NCI-H82 treated with DMSO at 0.1 percent for 48 hours (cell line): ENCODE measurements around the gene DPH5.
"Not testable (repeated sequence)": the region's sequence is repeated elsewhere in the genome, so short reads cannot be mapped to it uniquely, and the experiment has no call there.

ENCODE experiments used
- DNase-seq: peaks from one replicate; lab custom pipeline; 2025; ENCODE audit not compliant: unreplicated experiment; lab: John Stamatoyannopoulos, UW

DPH5 gene

GRCh38 chr1:100995198-100995988, 30.2 kb downstream of the DPH5 start:
- no peak for DNase-seq

DNA sequence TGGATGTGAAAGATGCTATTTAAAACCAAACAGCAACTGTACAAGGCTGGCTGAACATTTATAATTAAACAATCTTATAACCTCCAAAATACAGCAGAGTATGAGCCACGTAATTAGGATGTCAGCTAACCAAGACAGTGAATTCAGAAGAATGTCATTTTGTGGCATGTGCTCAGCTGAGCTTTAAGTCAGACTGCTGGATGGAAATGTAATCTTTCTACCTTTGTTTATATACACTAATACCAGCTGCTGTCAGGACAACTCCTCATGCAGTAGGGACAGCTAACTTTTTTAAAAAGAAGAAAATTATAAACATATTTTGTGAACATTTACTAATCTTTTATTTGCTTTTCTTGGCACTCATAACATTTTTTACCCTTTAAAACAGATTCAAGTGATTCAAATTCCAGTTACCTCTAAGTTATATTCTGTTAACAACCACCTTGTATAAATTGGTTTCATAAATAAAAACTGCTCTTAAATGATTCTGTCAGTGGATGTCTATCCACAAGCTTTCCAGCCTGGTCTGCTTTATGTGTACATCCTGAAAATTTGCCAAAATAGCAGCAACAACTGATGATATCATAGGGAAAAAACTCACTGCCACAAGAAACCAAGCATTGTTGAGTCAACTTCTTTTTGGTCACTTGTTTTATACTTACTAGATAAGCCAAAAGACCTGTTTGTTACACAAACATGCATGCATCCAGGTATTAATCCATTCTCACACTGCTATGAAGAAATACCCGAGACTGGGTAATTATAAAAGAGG, 36.1 kb downstream of the DPH5 start:
- DNase-seq, result no peak

GRCh38 chr1:100988121-100988520, 37.5 kb downstream of the DPH5 start:
- no peak for DNase-seq

DNA sequence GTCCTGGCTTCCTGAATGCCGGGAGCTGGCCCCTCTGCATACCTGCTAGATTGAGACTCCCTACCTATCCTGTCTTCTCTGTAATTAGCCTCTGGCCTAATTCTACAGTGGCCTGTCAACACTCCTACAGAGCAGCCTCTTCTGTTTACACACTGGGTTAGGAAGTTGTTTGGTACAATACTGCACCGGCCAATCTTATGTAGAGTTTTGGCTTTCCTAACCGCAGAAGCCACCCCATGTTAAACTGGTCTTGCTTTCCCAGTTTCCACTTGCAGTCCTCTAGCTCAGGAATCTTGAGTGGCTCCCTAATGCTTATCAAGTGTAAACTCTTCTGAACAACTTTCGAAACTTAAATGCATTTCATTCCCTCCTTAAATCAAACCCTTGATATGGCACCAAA, 42.8 kb downstream of the DPH5 start:
- no peak for DNase-seq

DNA sequence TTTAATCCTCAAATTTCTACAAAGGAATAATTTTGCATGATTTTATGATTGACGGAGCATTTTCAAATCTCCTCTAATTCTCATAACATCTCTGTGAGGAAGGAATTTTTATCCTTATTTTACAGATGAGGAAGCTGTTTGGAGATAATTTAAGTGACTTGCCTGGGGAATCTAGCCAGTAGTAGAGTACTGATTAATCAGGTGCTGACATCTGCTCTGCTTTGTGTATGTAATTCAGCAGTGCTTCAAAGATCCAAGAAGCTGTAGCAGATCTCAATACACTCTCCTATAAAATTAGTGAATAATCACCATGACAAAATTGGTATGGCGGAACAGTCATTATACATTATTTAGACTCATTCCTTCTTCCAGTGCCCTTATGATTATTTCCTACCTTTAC, 46.0 kb downstream of the DPH5 start:
- no peak for DNase-seq

DNA sequence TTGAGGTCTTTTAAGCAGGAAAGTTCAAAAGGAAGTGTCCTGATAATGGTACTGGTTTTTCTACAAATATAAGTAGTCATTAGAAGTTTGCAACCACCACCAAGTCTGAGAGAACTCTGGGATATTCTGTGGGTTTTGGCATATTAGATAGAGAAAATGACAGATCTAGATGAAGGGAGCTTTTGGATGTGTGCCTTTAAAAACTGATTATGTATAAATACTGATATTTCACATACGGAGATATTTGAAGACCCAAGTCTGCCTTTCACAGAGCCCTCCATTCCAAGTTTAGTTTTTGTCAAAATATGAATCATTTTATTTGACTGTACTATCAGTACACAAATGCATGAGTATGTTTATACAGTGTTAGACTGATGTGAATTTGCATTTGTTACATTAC, 48.6 kb downstream of the DPH5 start:
- DNase-seq, result no peak

GRCh38 chr1:100972185-100972584, 53.4 kb downstream of the DPH5 start:
- no peak for DNase-seq

DNA sequence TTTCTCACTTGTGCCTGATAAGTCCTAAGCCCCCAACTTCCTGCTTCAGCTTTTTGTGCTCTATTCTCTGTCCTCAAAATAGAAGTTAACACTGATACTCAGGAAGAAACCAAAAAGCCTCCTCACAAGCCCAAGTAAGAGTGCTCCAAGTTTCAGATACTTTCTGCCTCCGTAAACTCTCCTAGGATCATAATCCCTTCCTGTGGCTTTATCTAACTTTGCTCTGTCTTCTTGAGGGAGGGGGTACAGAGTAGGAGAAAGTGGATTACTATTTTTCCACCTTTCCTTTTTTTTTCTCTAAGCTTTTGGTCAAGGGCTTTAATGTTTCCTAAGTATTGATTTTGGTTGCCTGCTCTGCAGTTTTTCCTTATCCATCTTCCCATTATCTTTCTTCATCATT, 54.6 kb downstream of the DPH5 start:
- DNase-seq, result no peak

DNA sequence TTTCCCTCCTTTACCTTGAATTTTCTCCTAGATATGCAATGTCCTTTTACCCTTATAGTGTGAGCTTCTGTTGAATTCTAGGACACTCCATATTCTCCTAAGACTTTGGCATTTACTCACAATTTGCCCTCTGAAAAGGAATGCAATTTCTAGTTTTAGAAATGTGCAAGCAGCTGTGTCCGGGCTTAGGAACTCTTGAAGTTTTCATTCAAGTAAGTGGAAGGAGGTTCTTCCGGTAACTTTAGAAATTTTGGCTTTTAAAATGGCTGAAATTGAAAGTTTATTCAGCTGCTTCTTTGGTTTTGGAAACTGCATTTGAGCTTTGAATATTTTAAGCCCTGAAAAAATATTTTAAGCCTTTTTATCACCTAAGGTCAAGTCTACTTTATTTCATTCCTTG, 56.3 kb downstream of the DPH5 start:
- DNase-seq, result no peak

- DNase-seq, result no peak
Measured at GRCh38 chr1:100968621-100969020, 57.0 kb downstream of the DPH5 start.

- no peak for DNase-seq
Measured at GRCh38 chr1:100960098-100960497, 65.5 kb downstream of the DPH5 start.

- no peak for DNase-seq
Measured at GRCh38 chr1:100959502-100960060, 66.0 kb downstream of the DPH5 start.

- no peak for DNase-seq
Measured at GRCh38 chr1:100955322-100955721, 70.3 kb downstream of the DPH5 start.

- DNase-seq, result no peak
Measured at GRCh38 chr1:100953960-100954730, 71.4 kb downstream of the DPH5 start.

- DNase-seq, result not testable (repeated sequence)
Measured at GRCh38 chr1:100952970-100953369, 72.6 kb downstream of the DPH5 start.

- DNase-seq, result no peak
Measured at GRCh38 chr1:100952104-100952745, 73.4 kb downstream of the DPH5 start.

- DNase-seq, result peak; percentile 83
Measured at GRCh38 chr1:100950781-100951180, 74.8 kb downstream of the DPH5 start.

DNA sequence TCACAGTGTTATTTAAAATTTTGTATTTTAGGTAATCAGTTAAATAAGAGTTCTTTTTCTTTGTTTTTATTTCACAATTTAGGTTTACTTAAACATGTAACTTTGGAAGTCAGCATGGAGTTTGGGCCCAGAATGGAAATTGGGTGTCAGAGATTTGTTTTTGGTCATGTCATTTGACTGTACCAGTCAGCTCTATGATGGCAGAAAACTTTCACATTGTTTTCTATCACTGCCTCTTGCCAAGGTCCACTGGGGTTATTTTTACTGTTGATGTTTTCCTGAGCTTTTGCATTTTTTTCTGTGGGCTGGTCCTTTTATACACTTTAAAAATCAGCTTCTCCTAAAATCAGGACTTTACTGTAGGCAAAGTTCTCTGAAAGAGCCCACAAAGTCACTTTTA, 75.2 kb downstream of the DPH5 start:
- DNase-seq, result no peak

DNA sequence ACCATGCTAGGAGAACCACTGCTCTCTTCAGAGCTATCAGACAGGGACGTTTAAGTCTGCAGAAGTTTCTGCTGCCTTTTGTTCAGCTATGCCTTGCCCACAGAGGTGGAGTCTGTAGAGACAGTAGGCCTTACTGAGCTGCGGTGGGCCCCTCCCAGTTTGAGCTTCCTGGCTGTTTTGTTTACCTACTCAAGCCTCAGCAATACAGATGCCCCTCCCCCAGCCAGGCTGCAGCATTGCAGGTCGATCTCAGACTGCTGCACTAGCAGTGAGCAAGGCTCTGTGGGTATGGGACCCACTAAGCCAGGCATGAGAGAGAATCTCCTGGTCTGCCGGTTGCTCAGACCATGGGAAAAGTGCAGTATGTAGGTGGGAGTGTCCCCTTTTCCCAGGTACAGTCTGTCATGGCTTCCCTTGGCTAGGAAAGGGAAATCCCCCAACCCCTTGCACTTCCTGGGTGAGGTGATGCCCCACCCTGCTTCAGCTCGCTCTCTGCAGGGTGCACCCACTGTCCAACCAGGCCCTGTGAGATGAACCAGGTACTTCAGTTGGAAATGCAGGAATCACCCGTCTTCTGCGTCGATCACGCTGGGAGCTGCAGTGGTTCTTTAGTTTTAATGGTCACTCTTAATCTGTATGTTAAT, 75.9 kb downstream of the DPH5 start:
- peak; percentile 34 for DNase-seq

GRCh38 chr1:100948721-100949405, 76.7 kb downstream of the DPH5 start:
- not testable (repeated sequence) for DNase-seq
